Ishikawa (cell line): ENCODE results near the gene GRIP2.

Source experiments
- CEBPB ChIP-seq: IDR thresholded peaks from 2 replicates; pipeline ENCODE4 v1.6.1; 2012
- CREB1 ChIP-seq: IDR thresholded peaks from 2 replicates; pipeline ENCODE4 v1.6.1; 2012; ENCODE audit warnings: low read depth
- EGR1 ChIP-seq: IDR thresholded peaks from 2 replicates; pipeline ENCODE4 v1.6.1; 2012
- EP300 ChIP-seq: IDR thresholded peaks from 2 replicates; pipeline ENCODE4 v1.6.1; 2012; ENCODE audit warnings: borderline replicate concordance
- FOXM1 ChIP-seq: IDR thresholded peaks from 2 replicates; pipeline ENCODE4 v1.6.1; 2012; ENCODE audit warnings: low read depth, borderline replicate concordance
- MAX ChIP-seq: IDR thresholded peaks from 2 replicates; pipeline ENCODE4 v1.6.1; 2012
- NFIC ChIP-seq: IDR thresholded peaks from 2 replicates; pipeline ENCODE4 v1.6.1; 2012
- RAD21 ChIP-seq: IDR thresholded peaks from 2 replicates; pipeline ENCODE4 v1.6.1; 2012; ENCODE audit warnings: low read depth
- REST ChIP-seq: IDR thresholded peaks from 2 replicates; pipeline ENCODE4 v1.6.1; 2012; ENCODE audit warnings: low read depth, mild to moderate bottlenecking
- TAF1 ChIP-seq: IDR thresholded peaks from 2 replicates; pipeline ENCODE4 v1.6.1; 2012; ENCODE audit warnings: low read depth, mild to moderate bottlenecking
- TCF12 ChIP-seq: IDR thresholded peaks from 2 replicates; pipeline ENCODE4 v1.6.1; 2012; ENCODE audit warnings: low read depth
- TEAD4 ChIP-seq: IDR thresholded peaks from 2 replicates; pipeline ENCODE4 v1.6.1; 2012
- USF1 ChIP-seq: IDR thresholded peaks from 2 replicates; pipeline ENCODE4 v1.6.1; 2012
- YY1 ChIP-seq: IDR thresholded peaks from 2 replicates; pipeline ENCODE4 v1.6.1; 2012; ENCODE audit warnings: low read depth
- ZBTB7A ChIP-seq: IDR thresholded peaks from 2 replicates; pipeline ENCODE4 v1.6.1; 2012; ENCODE audit warnings: low read depth

GRIP2 gene

GRCh38 chr3:14482271-14482721 is 57.8 kb downstream of the GRIP2 start:
- TF ChIP-seq MAX (no peak), CREB1 (no peak), CEBPB (no peak), EGR1 (no peak), RAD21 (no peak), USF1 (no peak), TEAD4 (no peak), TCF12 (no peak), TAF1 (no peak), ZBTB7A (no peak), REST (no peak), NFIC (no peak), FOXM1 (no peak), EP300 (no peak), YY1 (no peak)

GRCh38 chr3:14481646-14482036 is 58.5 kb downstream of the GRIP2 start:
- no peak for TF ChIP-seq EP300
- no peak for TF ChIP-seq ZBTB7A

- no peak for TF ChIP-seq ZBTB7A
- no peak for TF ChIP-seq USF1
- no peak for TF ChIP-seq NFIC
These were observed 59.0 kb downstream of the GRIP2 start for GRCh38 chr3:14481018-14481645.

GRCh38 chr3:14480207-14481017 is 59.7 kb downstream of the GRIP2 start:
- no peak for TF ChIP-seq USF1
- TF ChIP-seq MAX = no peak
- no peak for TF ChIP-seq YY1
- no peak for TF ChIP-seq RAD21
- TF ChIP-seq REST = no peak
- no peak for TF ChIP-seq EP300
- TF ChIP-seq NFIC = no peak
- no peak for TF ChIP-seq FOXM1
- no peak for TF ChIP-seq TAF1
- no peak for TF ChIP-seq ZBTB7A
- no peak for TF ChIP-seq CREB1
- no peak for TF ChIP-seq TEAD4
- no peak for TF ChIP-seq CEBPB
- no peak for TF ChIP-seq EGR1
- no peak for TF ChIP-seq TCF12

- no peak for TF ChIP-seq USF1
- no peak for TF ChIP-seq EGR1
- TF ChIP-seq REST = no peak
- no peak for TF ChIP-seq ZBTB7A
- no peak for TF ChIP-seq NFIC
- TF ChIP-seq RAD21 = no peak
- TF ChIP-seq YY1 = no peak
- no peak for TF ChIP-seq EP300
- no peak for TF ChIP-seq TAF1
- TF ChIP-seq CREB1 = no peak
- TF ChIP-seq CEBPB = no peak
- no peak for TF ChIP-seq FOXM1
- no peak for TF ChIP-seq TEAD4
- no peak for TF ChIP-seq MAX
- TF ChIP-seq TCF12 = no peak
These were observed 60.6 kb downstream of the GRIP2 start for GRCh38 chr3:14479591-14479990.
